GM12872 (cell line): ENCODE measurements around the gene PAK6.

Source experiments
- TF ChIP-seq, protein P1 (sequence below): IDR thresholded peaks from 3 replicates; pipeline ENCODE4 v1.5.1; 2011; ENCODE audit warnings: low read depth, mild to moderate bottlenecking, low read length, moderate library complexity; ENCODE audit not compliant: insufficient read depth

Gene PAK6

DNA sequence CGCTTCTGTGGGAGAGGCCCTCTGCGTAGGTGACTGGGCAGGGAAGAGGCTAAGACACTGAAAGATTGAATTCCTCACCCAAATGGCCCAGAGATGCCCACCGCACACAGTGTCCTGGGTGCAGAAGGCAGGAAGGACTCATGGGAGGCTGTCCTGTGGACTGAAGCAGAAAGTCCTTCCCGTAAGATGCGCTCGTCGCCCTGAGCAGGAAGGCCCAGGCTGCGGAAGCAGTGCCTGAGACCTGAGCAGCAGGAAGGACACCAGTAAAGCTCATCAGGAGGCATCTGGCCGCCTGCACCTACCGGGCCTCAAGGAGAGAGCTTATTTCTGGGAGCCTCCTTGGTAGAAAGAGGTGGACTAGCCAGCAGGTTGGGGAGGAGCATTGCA is 3.3 kb downstream of the PAK6 start:
- TF ChIP-seq, protein P1, sequence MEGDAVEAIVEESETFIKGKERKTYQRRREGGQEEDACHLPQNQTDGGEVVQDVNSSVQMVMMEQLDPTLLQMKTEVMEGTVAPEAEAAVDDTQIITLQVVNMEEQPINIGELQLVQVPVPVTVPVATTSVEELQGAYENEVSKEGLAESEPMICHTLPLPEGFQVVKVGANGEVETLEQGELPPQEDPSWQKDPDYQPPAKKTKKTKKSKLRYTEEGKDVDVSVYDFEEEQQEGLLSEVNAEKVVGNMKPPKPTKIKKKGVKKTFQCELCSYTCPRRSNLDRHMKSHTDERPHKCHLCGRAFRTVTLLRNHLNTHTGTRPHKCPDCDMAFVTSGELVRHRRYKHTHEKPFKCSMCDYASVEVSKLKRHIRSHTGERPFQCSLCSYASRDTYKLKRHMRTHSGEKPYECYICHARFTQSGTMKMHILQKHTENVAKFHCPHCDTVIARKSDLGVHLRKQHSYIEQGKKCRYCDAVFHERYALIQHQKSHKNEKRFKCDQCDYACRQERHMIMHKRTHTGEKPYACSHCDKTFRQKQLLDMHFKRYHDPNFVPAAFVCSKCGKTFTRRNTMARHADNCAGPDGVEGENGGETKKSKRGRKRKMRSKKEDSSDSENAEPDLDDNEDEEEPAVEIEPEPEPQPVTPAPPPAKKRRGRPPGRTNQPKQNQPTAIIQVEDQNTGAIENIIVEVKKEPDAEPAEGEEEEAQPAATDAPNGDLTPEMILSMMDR, result no peak

DNA sequence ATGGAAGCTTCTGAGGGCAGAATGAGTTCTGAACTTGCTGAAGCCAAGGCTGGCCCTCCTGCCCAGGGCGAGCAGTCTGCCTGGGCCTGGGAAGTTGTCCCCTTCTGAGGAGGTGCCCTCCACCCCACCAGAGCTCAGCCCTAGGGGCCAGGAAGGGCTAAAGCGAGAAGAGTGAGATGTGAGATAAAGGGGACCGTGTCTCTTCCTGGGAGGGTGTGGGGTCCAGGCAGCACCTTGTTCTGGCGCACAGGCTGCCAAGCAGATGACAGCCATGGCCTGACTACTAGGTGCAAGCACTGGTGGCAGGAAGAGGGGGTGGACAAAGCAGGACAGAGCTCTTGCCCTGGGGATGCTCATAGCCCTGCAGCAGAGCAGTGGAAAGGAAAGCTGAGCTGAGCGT is 3.7 kb downstream of the PAK6 start:
- TF ChIP-seq, protein P1, result no peak

DNA sequence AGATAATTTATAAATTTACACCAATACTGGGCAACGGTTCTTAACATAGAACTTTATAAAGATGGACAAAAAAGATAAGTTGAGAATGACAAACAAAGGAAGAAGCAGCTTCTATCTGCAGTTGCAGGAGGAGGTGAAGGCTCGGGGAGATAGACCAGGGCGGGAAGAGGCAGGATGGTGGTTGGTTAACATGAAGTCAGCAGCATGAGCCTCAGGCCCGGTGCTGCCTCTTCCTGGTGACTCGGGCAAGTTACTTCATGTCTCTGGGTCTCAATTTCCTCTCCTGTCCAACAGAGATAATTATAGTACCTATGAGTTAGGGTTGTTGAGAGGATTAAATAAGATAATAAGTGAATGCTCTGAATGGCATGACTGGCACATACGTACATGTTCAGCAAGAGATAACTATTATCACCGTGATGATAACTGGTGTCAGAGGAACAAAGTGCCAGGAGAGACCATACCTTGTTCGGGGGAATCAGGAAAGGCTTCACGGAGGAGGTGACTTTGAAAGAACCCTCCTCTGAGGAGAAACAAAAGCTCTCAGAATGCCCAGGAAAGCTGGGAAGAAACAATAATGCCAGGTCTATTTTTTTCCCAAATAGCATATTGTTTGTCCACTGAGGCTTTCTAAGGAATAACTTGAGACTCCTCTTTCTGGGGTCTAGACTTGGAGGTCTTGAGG is 4.4 kb downstream of the PAK6 start:
- TF ChIP-seq, protein P1, result no peak

DNA sequence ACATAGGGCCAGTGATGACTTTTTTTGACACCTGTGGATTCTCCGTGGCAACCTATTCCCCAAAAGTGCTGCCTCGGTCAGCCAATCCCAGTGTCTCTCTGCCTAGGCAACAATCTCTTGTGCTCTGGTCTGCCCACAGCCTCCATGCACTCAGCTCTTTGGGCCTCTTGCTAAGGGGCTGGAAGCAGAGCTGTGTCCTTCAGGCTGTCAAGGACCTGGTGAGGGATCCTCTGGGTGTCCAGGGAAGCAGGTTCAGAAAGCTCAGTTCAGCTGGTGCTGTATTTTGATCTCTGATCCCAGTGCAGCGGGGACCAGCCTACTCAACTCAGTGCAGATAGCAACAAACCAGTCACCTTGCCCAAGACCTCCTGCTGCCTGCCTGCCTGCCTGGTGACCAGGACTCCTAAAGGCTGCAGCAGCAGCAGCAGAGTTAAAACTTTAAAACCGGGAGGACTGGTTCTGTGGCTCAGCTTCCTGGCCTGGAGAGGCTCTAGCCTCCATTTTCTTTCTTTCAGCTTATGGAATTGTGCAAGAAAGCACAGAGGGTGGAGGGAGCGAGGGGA is 6.2 kb downstream of the PAK6 start:
- TF ChIP-seq, protein P1, result no peak

DNA sequence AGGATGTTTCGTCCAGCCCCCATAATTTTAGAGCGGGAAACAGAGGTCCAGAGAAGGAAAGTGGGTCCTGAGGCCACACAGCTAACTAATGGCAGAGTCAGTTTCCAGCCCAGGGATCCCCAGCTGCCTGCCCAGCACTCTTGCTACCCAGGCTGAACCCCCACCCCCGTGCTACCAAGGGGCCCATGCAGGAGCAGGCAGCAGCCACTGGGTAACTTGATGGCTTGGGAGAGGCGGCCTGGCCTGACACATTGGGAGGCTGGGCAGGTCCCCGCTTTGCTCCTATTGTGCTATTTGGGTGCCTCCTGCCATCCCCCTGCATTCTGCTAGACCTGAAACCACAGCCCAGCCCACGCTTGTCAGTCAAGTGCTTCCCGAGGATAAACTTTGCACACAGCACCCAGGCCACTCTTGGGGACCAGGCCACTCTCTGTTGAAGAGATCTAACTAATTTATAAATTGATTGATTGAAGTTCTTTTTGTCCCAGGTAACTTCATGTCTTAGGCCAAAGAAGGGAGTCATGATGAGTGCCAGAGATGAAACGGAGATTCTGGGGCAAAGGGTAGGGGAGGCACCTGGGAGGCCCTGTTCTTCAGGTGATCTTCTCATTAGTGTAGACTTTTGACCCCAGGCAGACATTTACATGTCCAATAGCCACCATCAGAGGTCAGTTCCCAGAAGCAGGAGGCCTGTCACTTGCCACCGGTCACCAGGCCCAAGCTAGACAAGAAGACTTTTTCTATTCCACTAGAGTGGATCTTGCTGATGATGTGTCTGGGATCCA is 7.0 kb downstream of the PAK6 start:
- TF ChIP-seq, protein P1, result no peak

DNA sequence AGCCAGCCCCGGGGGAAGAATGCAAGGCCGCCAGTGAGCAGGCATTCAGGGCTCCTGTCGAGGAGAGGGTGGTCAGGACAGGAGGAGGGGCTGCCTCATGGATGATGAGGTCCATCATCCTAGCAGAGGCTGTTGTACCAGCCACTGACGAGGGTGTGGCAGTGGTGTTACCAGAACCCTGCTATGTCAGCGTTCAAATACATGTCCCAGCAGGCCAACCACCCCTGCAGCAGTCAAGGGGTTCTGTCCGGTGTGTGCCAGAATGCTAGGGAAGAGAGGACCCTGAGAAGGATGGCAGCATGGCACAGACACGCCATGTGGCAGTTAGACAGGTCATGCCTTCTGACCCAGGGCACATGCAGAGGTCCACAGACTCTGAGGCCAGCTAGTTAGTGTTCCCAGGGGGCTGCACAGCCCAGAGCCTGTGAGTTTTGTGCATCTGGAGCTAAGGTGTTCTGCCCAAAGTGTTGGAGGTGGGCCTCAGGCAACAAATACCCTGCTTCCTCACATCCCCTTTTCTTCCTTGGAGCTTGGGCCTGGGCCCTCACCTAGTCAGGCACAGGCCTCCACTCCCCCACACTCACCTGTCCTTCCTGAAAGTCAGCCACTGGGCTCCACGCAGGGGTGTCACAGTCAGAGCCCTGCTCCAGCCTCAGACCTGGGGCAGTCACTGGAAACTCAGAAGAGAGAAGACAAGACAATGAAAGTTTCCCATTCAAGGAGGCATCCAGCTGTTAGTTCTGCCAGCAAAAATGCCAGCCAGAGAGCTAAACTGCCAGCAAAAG is 7.8 kb downstream of the PAK6 start:
- TF ChIP-seq, protein P1, result no peak
